MM.1S (cell line): ENCODE measurements around the gene GRK2.

Experiments
- DNase-seq: peaks from one replicate; pipeline ENCODE4 v3.0.0-alpha.2; 2015
- H2AFZ ChIP-seq: fragments of 300-600 bp; sonication (generic); 2 replicates; pipeline ENCODE4 v1.6.0; 2016; ENCODE audit warnings: antibody characterized with exemption, low read length
- H3F3A ChIP-seq: fragments of 300-600 bp; sonication (generic); 2 replicates; pipeline ENCODE4 v1.6.1; 2016; ENCODE audit warnings: mild to moderate bottlenecking, antibody characterized with exemption, low read length, moderate library complexity, mixed read lengths; ENCODE audit not compliant: insufficient read depth
- H3K27ac ChIP-seq: fragments of 300-600 bp; sonication (generic); 2 replicates; pipeline ENCODE4 v1.5.1; 2016; ENCODE audit warnings: mild to moderate bottlenecking, low read length
- H3K27me3 ChIP-seq: fragments of 300-600 bp; sonication (generic); replicated peaks from 2 replicates; pipeline ENCODE4 v1.6.0; 2016; ENCODE audit warnings: low read length; ENCODE audit not compliant: insufficient read depth
- H3K36me3 ChIP-seq: fragments of 300-600 bp; sonication (generic); replicated peaks from 2 replicates; pipeline ENCODE4 v1.6.1; 2016; ENCODE audit warnings: mild to moderate bottlenecking, low read length, mixed read lengths; ENCODE audit not compliant: insufficient read depth
- H3K4me1 ChIP-seq: fragments of 300-600 bp; sonication (generic); 2 replicates; pipeline ENCODE4 v1.6.1; 2016; ENCODE audit warnings: low read length, mixed read lengths
- H3K4me2 ChIP-seq: fragments of 300-600 bp; sonication (generic); 2 replicates; pipeline ENCODE4 v1.6.0; 2016; ENCODE audit warnings: low read depth, low read length
- H3K4me3 ChIP-seq: fragments of 300-600 bp; sonication (generic); 2 replicates; pipeline ENCODE4 v1.5.1; 2016; ENCODE audit warnings: low read length, mixed read lengths
- H3K79me2 ChIP-seq: fragments of 300-600 bp; sonication (generic); 2 replicates; pipeline ENCODE4 v1.6.1; 2016; ENCODE audit warnings: mixed run types, low read length, mixed read lengths
- H3K9ac ChIP-seq: fragments of 300-600 bp; sonication (generic); 2 replicates; pipeline ENCODE4 v1.6.1; 2016; ENCODE audit warnings: low read length, mixed read lengths
- H3K9me2 ChIP-seq: fragments of 300-600 bp; sonication (generic); replicated peaks from 2 replicates; pipeline ENCODE4 v1.6.1; 2016; ENCODE audit warnings: mild to moderate bottlenecking, low read length, mixed read lengths; ENCODE audit not compliant: insufficient read depth
- H3K9me3 ChIP-seq: fragments of 300-600 bp; sonication (generic); replicated peaks from 2 replicates; pipeline ENCODE4 v1.6.1; 2016; ENCODE audit warnings: mild to moderate bottlenecking, low read length, mixed read lengths; ENCODE audit not compliant: insufficient read depth
- H4K20me1 ChIP-seq: fragments of 300-600 bp; sonication (generic); 2 replicates; pipeline ENCODE4 v1.6.1; 2016; ENCODE audit warnings: mild to moderate bottlenecking, low read length, moderate library complexity, mixed read lengths; ENCODE audit not compliant: insufficient read depth
- EZH2 ChIP-seq: fragments of 300-600 bp; sonication (generic); optimal IDR thresholded peaks from 2 replicates; pipeline ENCODE3; 2017; ENCODE audit warnings: low read depth, mild to moderate bottlenecking, antibody characterized with exemption, low read length, mixed read lengths
- EZH2phosphoT487 ChIP-seq: fragments of 300-600 bp; sonication (generic); IDR thresholded peaks from 2 replicates; pipeline ENCODE4 v1.6.1; 2018; ENCODE audit warnings: antibody characterized with exemption, low read length
- TF ChIP-seq, protein P1 (sequence below): fragments of 300-600 bp; sonication (generic); IDR thresholded peaks from 2 replicates; pipeline ENCODE4 v1.5.1; 2016; ENCODE audit warnings: antibody characterized with exemption, low read length, mixed read lengths

GRK2 gene

DNA sequence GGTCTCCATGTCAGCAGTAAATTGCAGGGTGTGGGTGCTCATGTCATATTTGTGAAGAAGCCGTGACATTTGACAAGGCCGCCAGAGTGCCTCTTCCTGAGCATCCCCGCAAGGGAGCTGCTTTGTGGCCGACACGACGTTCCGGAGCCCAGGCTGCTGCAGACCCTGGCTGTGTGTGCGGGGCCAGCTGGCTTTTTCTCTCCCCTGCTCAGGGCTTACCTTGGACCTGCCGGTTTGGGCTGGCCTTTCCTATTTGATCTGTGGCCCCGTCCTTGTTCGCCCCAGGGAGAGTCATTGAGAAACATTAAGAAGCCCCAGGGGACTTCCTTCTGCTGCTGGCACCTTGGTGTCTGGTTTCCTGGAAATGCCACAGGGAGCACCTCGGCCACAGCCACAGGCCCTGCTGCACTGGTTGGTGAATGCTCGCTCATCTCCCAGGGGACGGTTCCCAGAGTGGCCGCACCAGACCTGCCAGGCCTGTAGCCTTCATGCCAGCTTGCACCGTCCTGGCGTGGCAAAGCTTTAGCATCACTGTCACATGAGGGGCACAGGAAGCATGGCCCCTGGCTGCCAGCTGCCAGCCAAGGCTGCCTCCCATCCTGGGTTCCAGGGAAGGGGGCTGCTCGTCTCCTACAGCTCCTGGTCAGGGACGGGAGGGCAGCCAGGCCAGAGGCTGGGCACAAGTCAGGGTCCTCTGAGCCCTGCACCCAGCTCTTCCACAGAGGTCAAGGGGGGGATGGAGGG is 5.4 kb downstream of the GRK2 start:
- no peak overlapping the region; the same call in 1 of the 2 replicates for H3K9ac ChIP-seq
- peaks cover 36% of the 10 kb centered on the region for H3F3A ChIP-seq
- peaks cover 45% of the 10 kb centered on the region for H4K20me1 ChIP-seq
- peak overlapping the region; percentile 11; the same call in 1 of the 2 replicates for H3K27ac ChIP-seq
- no peak for DNase-seq
- no peak overlapping the region for H3K4me3 ChIP-seq
- no peaks in the 10 kb centered on the region for H3K27me3 ChIP-seq
- TF ChIP-seq, protein P1, sequence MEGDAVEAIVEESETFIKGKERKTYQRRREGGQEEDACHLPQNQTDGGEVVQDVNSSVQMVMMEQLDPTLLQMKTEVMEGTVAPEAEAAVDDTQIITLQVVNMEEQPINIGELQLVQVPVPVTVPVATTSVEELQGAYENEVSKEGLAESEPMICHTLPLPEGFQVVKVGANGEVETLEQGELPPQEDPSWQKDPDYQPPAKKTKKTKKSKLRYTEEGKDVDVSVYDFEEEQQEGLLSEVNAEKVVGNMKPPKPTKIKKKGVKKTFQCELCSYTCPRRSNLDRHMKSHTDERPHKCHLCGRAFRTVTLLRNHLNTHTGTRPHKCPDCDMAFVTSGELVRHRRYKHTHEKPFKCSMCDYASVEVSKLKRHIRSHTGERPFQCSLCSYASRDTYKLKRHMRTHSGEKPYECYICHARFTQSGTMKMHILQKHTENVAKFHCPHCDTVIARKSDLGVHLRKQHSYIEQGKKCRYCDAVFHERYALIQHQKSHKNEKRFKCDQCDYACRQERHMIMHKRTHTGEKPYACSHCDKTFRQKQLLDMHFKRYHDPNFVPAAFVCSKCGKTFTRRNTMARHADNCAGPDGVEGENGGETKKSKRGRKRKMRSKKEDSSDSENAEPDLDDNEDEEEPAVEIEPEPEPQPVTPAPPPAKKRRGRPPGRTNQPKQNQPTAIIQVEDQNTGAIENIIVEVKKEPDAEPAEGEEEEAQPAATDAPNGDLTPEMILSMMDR: no peak
- H2AFZ ChIP-seq: no peak overlapping the region
- no peaks in the 10 kb centered on the region for H3K9me3 ChIP-seq
- H3K4me1 ChIP-seq: peaks cover 75% of the 10 kb centered on the region
- H3K36me3 ChIP-seq: no peaks in the 10 kb centered on the region; the same call in 1 of the 2 replicates
- peak overlapping the region; percentile 90; the same call in 1 of the 2 replicates for H3K4me2 ChIP-seq
- H3K79me2 ChIP-seq: peaks cover 100% of the 10 kb centered on the region
- H3K9me2 ChIP-seq: no peaks in the 10 kb centered on the region

DNA sequence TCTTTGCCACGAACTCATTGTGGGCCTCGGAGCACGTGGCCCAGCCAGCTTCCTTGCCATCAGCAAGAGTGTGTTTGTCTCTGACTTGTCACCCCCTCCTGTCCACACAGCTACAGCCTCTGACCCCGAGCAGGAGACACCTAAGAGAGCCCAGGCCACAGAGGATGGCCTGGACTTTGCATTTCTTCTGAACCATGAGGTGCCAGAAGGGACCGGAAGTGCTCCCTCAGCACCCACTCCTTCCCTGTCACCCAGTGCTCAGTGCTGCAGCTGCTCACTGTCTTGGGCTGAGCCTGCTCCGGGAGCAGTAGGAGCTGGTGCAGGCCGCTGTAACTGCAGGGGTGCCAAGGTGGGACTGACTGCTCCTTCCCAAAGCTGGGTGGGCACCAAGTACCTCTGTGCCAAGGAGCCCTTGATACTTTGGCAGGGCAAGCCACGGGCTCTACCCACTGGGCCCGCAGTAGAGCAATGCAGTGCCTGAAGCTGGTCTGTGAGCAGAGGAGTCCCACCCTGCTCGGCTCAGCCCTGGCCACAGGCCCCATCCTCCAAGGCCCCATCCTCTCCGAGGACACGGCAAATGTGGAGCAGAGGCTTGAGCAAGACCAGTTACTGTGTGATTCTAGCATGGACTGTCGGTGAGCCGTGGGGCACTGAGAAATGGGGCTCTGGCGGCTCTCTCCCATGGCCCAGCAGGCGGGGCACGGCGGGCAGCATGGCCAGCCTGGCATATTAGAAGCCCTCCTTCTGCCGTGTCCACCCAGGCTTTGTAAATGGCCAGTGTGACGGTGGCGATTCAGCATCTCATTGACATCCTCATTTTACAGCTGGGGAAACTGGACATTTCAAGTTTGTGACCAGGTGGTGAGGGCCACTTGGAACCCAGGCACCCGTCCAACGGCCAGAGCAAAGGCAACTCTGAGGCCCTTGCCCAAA is 6.3 kb downstream of the GRK2 start:
- no peak overlapping the region; the same call in 1 of the 2 replicates for H3K9ac ChIP-seq
- no peak for DNase-seq
- H2AFZ ChIP-seq: no peak overlapping the region
- H3K9me2 ChIP-seq: no peaks in the 10 kb centered on the region
- H3K9me3 ChIP-seq: no peaks in the 10 kb centered on the region
- peaks cover 82% of the 10 kb centered on the region for H3K4me1 ChIP-seq
- peaks cover 45% of the 10 kb centered on the region for H4K20me1 ChIP-seq
- peak overlapping the region; percentile 90; the same call in 1 of the 2 replicates for H3K4me2 ChIP-seq
- TF ChIP-seq EZH2phosphoT487: no peak
- H3K27ac ChIP-seq: peak overlapping the region; percentile 11; the same call in 1 of the 2 replicates
- no peaks in the 10 kb centered on the region; the same call in 1 of the 2 replicates for H3K36me3 ChIP-seq
- H3K4me3 ChIP-seq: no peak overlapping the region
- peaks cover 38% of the 10 kb centered on the region for H3F3A ChIP-seq
- no peaks in the 10 kb centered on the region for H3K27me3 ChIP-seq
- peaks cover 96% of the 10 kb centered on the region for H3K79me2 ChIP-seq

DNA sequence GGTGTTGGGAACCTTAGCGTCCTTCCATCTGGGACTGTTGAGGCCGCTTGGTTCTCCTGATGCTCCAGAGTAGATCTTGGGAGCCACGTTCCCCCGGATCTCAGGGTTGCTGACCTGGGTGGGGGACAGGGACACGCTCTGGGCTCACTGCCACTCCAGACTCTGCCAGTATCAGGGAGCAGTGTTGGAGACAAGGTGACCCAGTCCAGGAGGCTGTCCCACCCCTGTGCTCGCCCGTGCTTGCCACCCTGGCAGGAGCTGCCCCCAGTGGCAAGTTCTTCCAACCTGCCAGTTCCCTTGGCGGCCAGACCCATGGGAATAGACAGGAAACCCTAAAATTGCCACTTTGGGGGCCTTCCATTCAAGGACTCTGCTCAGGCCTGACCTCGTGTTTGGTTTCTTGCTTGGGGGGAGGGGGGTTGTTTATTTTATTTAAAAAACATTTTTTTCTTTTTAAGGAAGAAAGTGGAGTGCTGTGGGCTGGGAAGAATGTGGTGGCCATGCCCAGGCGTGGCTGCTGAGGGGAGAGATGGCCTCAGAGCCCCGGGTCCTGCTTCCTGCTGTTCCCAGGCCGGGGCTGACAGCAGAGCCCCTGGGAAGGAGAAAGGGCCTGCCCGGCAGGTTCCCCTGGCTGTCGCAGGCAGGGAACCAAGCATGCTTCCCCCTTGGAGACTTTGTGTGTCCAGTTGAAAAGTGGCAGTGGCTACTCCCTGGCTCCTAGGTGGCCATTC is 7.2 kb downstream of the GRK2 start:
- Histone ChIP-seq H3K27me3 (no peaks in the 10 kb centered on the region), H3K27ac (no peak overlapping the region), H3K36me3 (no peaks in the 10 kb centered on the region; the same call in 1 of the 2 replicates), H2AFZ (no peak overlapping the region), H3K79me2 (peaks cover 96% of the 10 kb centered on the region), H3K9me3 (no peaks in the 10 kb centered on the region), H3F3A (peaks cover 33% of the 10 kb centered on the region), H3K4me1 (peaks cover 87% of the 10 kb centered on the region), H3K4me2 (no peak overlapping the region), H3K4me3 (no peak overlapping the region), H3K9me2 (no peaks in the 10 kb centered on the region), H4K20me1 (peaks cover 45% of the 10 kb centered on the region), H3K9ac (no peak overlapping the region)
- no peak for DNase-seq
- TF ChIP-seq EZH2phosphoT487 (no peak), EZH2 (no peak)
- TF ChIP-seq, protein P1: no peak
